ENCODE data around the gene CAPZA1. TPM values are rescaled to one million over a fixed set of nuclear protein-coding genes. Genes with fewer than 3 reads are reported as not detected.
"Not testable (repeated sequence)": the region's sequence is repeated elsewhere in the genome, so short reads cannot be mapped to it uniquely, and the experiment has no call there.

CAPZA1 gene
- total RNA-seq, 6 experiments from 2014 or later: 34.8 to 85.8 (median 54.7) TPM

DNA sequence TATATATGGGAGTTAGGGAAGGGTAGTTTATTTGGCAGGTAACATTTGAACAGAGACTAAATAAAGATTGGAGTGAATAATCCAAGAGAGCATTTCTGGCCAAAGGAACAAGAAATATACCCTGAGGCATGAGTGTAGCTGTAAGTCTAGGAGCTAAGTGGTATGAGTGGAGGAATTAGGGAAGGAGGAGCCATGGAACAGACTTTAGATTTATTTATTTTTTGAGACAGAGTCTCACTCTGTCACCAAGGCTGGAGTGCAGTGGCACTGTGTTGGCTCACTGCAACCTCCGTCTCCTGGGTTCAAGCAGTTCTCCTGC, 18.4 kb downstream of the CAPZA1 start:
- peaks cover 0 to 33% (median 12%) of the 10 kb centered on the region in 4 donors for H3K4me1 ChIP-seq
- ATAC-seq (no peak), DNase-seq (no peak)
- H3K9me3 ChIP-seq: no peaks in the 10 kb centered on the region
- H3K27me3 ChIP-seq: no peaks in the 10 kb centered on the region
- H3K27ac ChIP-seq: no peak overlapping the region
- intact Hi-C loops (cut with DNase I): no loop called here
- no peak overlapping the region for H3K4me3 ChIP-seq
- WGBS (ENCODE audit: insufficient coverage, low coverage, low lambda C conversion rate, missing lambda C conversion rate): no CpG with 5 or more reads among the region's 1 CpG
- no peaks in the 10 kb centered on the region for H3K36me3 ChIP-seq
- TF ChIP-seq, protein P1, sequence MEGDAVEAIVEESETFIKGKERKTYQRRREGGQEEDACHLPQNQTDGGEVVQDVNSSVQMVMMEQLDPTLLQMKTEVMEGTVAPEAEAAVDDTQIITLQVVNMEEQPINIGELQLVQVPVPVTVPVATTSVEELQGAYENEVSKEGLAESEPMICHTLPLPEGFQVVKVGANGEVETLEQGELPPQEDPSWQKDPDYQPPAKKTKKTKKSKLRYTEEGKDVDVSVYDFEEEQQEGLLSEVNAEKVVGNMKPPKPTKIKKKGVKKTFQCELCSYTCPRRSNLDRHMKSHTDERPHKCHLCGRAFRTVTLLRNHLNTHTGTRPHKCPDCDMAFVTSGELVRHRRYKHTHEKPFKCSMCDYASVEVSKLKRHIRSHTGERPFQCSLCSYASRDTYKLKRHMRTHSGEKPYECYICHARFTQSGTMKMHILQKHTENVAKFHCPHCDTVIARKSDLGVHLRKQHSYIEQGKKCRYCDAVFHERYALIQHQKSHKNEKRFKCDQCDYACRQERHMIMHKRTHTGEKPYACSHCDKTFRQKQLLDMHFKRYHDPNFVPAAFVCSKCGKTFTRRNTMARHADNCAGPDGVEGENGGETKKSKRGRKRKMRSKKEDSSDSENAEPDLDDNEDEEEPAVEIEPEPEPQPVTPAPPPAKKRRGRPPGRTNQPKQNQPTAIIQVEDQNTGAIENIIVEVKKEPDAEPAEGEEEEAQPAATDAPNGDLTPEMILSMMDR (IDR thresholded peaks at IDR 0.05): no peak

DNA sequence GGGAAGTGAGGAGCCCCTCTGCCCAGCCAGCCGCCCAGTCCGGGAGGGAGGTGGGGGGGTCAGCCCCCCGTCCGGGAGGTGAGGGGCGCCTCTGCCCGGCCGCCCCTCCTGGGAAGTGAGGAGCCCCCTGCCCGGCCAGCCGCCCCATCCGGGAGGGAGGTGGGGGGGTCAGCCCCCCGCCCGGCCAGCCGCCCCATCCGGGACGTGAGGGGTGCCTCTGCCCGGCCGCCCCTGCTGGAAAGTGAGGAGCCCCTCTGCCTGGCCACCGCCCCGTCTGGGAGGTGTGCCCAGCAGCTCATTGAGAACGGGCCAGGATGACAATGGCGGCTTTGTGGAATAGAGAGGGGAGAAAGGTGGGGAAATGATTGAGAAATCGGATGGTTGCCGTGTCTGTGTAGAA, 20.8 kb downstream of the CAPZA1 start:
- H3K4me3 ChIP-seq; H3K27ac ChIP-seq; DNase-seq; H3K36me3 ChIP-seq; H3K9me3 ChIP-seq; intact Hi-C loops (cut with DNase I); ATAC-seq; H3K27me3 ChIP-seq: not testable (repeated sequence)
- WGBS (ENCODE audit: insufficient coverage, low coverage, low lambda C conversion rate, missing lambda C conversion rate): 75% methylated on average over 6 of the region's 23 CpGs
- H3K4me1 ChIP-seq: peaks cover 0 to 21% (median 8%) of the 10 kb centered on the region in 4 donors

DNA sequence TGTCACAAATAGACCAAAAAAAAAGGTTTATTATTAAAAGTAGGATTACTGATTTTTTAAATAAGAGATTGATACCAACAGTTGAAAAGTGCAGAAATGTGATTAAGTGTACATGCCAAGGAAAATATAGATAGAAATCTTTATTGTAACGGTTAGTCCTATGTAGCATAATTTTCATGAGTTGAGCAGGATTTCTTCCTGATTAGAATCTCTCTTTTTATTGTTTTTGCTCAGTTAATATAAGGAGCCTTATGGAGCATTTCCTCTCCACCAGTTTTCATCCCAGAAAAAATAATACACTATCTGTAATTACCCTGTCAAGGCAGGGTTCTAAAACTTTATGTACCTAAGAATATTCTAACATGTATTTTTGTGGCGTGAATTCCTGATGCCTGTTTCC, 23.4 kb downstream of the CAPZA1 start:
- 78% methylated on average over 2 of the region's 2 CpGs for WGBS (ENCODE audit: insufficient coverage, low coverage, low lambda C conversion rate, missing lambda C conversion rate)
- Histone ChIP-seq H3K9me3 (no peaks in the 10 kb centered on the region), H3K27ac (no peak overlapping the region), H3K36me3 (peaks cover 0 to 3% (median 0%) of the 10 kb centered on the region in 4 donors), H3K4me3 (no peak overlapping the region), H3K27me3 (no peaks in the 10 kb centered on the region), H3K4me1 (no peaks in the 10 kb centered on the region)
- DNase-seq: no peak
- intact Hi-C loops (cut with DNase I): no loop called here
- no peak for ATAC-seq
- TF ChIP-seq, protein P1 (IDR thresholded peaks at IDR 0.05): no peak
- no peak for TF ChIP-seq POLR2A (IDR thresholded peaks at IDR 0.05)

DNA sequence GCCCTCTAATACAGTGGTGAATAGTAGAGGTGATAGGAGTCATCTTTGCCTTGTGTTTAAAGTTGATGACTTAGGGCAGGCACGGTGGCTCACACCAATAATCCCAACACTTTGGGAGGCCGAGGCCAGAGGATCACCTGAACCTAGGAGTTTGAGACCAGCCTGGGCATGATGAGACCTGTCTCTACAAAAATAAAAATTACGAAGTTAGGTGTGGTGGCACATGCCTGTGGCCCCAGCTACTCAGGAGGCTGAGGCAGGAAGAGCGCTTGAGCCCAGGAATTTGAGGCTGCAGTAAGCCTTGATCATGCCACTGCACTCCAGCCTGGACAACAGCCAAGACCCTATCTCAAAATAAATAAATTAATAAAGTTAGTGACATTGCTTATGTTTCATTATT, 26.6 kb downstream of the CAPZA1 start:
- no peaks in the 10 kb centered on the region for H3K27me3 ChIP-seq
- intact Hi-C loops (cut with DNase I): no loop called here
- ATAC-seq (no peak), DNase-seq (no peak)
- no peaks in the 10 kb centered on the region for H3K9me3 ChIP-seq
- peaks cover 0 to 12% (median 6%) of the 10 kb centered on the region in 4 donors for H3K36me3 ChIP-seq
- whole genome bisulfite sequencing (ENCODE audit: insufficient coverage, low coverage, low lambda C conversion rate, missing lambda C conversion rate): 100% methylated on average over 3 of the region's 4 CpGs
- H3K27ac ChIP-seq: no peak overlapping the region
- H3K4me1 ChIP-seq: no peaks in the 10 kb centered on the region
- no peak overlapping the region for H3K4me3 ChIP-seq
- TF ChIP-seq, protein P1 (IDR thresholded peaks at IDR 0.05): no peak
- TF ChIP-seq POLR2A (IDR thresholded peaks at IDR 0.05): no peak

DNA sequence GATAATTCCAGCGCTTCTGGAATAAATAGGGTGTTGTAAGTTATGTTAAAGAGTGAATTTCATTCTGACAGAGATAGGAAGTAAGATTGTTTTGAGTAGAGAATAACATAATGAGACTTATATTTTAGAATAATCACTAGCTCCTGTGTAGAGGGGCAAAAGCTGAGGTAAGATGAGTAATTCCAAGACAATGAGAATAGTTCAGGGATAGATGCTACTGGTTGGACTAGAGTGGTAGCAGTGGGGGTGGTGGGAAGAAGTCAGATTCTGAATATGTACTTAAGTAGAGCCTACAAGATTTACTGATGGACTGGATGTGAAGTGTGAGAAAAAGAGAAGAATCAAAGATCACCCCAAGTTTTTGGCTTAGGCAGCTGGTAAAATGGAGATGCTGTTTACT, 31.6 kb downstream of the CAPZA1 start:
- H3K36me3 ChIP-seq: peaks cover 0 to 29% (median 5%) of the 10 kb centered on the region in 4 donors
- DNase-seq (no peak), ATAC-seq (no peak)
- H3K4me1 ChIP-seq: no peaks in the 10 kb centered on the region
- no peak overlapping the region for H3K4me3 ChIP-seq
- TF ChIP-seq, protein P1 (IDR thresholded peaks at IDR 0.05): no peak
- no peak for TF ChIP-seq POLR2A (IDR thresholded peaks at IDR 0.05)
- H3K9me3 ChIP-seq: no peaks in the 10 kb centered on the region
- intact Hi-C loops (cut with DNase I): no loop called here
- H3K27me3 ChIP-seq: no peaks in the 10 kb centered on the region
- 100% methylated on average over 1 of the region's 1 CpG for WGBS (ENCODE audit: insufficient coverage, low coverage, low lambda C conversion rate, missing lambda C conversion rate)
- no peak overlapping the region for H3K27ac ChIP-seq
